ENCODE results near the gene RYR1.
A peak's percentile ranks its signal among the peaks of the same experiment; 100 is the strongest.

RYR1 gene

GRCh38 chr19:38402967-38403674, 30.4 kb upstream of the RYR1 start, which contains the start of gene FAM98C (continued):
- TF ChIP-seq, protein P1, sequence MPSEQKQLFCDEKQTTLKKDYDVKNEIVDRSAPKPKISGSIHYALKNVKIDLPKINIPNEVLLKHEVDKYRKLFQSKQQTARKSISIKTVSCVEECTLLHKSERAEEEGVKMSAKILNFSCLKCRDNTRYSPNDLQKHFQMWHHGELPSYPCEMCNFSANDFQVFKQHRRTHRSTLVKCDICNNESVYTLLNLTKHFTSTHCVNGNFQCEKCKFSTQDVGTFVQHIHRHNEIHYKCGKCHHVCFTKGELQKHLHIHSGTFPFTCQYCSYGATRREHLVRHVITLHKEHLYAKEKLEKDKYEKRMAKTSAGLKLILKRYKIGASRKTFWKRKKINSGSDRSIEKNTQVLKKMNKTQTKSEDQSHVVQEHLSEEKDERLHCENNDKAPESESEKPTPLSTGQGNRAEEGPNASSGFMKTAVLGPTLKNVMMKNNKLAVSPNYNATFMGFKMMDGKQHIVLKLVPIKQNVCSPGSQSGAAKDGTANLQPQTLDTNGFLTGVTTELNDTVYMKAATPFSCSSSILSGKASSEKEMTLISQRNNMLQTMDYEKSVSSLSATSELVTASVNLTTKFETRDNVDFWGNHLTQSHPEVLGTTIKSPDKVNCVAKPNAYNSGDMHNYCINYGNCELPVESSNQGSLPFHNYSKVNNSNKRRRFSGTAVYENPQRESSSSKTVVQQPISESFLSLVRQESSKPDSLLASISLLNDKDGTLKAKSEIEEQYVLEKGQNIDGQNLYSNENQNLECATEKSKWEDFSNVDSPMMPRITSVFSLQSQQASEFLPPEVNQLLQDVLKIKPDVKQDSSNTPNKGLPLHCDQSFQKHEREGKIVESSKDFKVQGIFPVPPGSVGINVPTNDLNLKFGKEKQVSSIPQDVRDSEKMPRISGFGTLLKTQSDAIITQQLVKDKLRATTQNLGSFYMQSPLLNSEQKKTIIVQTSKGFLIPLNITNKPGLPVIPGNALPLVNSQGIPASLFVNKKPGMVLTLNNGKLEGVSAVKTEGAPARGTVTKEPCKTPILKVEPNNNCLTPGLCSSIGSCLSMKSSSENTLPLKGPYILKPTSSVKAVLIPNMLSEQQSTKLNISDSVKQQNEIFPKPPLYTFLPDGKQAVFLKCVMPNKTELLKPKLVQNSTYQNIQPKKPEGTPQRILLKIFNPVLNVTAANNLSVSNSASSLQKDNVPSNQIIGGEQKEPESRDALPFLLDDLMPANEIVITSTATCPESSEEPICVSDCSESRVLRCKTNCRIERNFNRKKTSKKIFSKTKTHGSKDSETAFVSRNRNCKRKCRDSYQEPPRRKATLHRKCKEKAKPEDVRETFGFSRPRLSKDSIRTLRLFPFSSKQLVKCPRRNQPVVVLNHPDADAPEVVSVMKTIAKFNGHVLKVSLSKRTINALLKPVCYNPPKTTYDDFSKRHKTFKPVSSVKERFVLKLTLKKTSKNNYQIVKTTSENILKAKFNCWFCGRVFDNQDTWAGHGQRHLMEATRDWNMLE (tag by site-specific recombination; conservative IDR thresholded peaks at IDR 0.05; ENCODE audit: low read depth), result peak; percentile 16; the same call in 1 of the 2 replicates
- TF ChIP-seq ZNF529 (tag by site-specific recombination; IDR thresholded peaks at IDR 0.05; ENCODE audit: insufficient replicate concordance), result no peak
- TF ChIP-seq SCRT2 (tag by site-specific recombination; IDR thresholded peaks at IDR 0.05), result peak; percentile 94
- TF ChIP-seq ZNF433 (tag by site-specific recombination; IDR thresholded peaks at IDR 0.05; ENCODE audit: low read depth), result no peak
- no peak for TF ChIP-seq ZNF768 (tag by site-specific recombination; IDR thresholded peaks at IDR 0.05)
- TF ChIP-seq ZNF555 (tag by site-specific recombination; conservative IDR thresholded peaks at IDR 0.05), result no peak
- TF ChIP-seq ZFP3 (tag by site-specific recombination; IDR thresholded peaks at IDR 0.05; ENCODE audit: low read depth), result 0 out of 2 replicates have a peak, but pooled peaks have one; percentile 19
- no peak for TF ChIP-seq ZNF132 (tag by site-specific recombination; IDR thresholded peaks at IDR 0.05; ENCODE audit: borderline replicate concordance)
- no peak for TF ChIP-seq HOXA7 (CRISPR knock-in tag; IDR thresholded peaks at IDR 0.05; ENCODE audit: borderline replicate concordance)
- TF ChIP-seq ZNF521 (tag by site-specific recombination; IDR thresholded peaks at IDR 0.05), result no peak
- TF ChIP-seq, protein P2, sequence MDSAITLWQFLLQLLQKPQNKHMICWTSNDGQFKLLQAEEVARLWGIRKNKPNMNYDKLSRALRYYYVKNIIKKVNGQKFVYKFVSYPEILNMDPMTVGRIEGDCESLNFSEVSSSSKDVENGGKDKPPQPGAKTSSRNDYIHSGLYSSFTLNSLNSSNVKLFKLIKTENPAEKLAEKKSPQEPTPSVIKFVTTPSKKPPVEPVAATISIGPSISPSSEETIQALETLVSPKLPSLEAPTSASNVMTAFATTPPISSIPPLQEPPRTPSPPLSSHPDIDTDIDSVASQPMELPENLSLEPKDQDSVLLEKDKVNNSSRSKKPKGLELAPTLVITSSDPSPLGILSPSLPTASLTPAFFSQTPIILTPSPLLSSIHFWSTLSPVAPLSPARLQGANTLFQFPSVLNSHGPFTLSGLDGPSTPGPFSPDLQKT (IDR thresholded peaks at IDR 0.05; ENCODE audit: borderline replicate concordance, low read depth, low read length), result no peak
- TF ChIP-seq ZNF350 (tag by site-specific recombination; IDR thresholded peaks at IDR 0.05), result no peak
- 0 out of 2 replicates have a peak, but pooled peaks have one; percentile 45 for TF ChIP-seq FEZF1 (tag by site-specific recombination; IDR thresholded peaks at IDR 0.05)
- TF ChIP-seq ZNF670 (tag by site-specific recombination; IDR thresholded peaks at IDR 0.05; ENCODE audit: low read depth), result no peak
- TF ChIP-seq ZNF629 (tag by site-specific recombination; IDR thresholded peaks at IDR 0.05), result peak; percentile 78
- no peak for TF ChIP-seq ZNF510 (tag by site-specific recombination; IDR thresholded peaks at IDR 0.05; ENCODE audit: insufficient replicate concordance)
- peak; percentile 96 for TF ChIP-seq SP7 (tag by site-specific recombination; IDR thresholded peaks at IDR 0.05)
- TF ChIP-seq ZNF544 (tag by site-specific recombination; IDR thresholded peaks at IDR 0.05), result no peak
- TF ChIP-seq ZNF155 (tag by site-specific recombination; IDR thresholded peaks at IDR 0.05), result no peak
- peak; percentile 72 for TF ChIP-seq ZNF394 (tag by site-specific recombination; IDR thresholded peaks at IDR 0.05; ENCODE audit: borderline replicate concordance)
- TF ChIP-seq, protein P3, sequence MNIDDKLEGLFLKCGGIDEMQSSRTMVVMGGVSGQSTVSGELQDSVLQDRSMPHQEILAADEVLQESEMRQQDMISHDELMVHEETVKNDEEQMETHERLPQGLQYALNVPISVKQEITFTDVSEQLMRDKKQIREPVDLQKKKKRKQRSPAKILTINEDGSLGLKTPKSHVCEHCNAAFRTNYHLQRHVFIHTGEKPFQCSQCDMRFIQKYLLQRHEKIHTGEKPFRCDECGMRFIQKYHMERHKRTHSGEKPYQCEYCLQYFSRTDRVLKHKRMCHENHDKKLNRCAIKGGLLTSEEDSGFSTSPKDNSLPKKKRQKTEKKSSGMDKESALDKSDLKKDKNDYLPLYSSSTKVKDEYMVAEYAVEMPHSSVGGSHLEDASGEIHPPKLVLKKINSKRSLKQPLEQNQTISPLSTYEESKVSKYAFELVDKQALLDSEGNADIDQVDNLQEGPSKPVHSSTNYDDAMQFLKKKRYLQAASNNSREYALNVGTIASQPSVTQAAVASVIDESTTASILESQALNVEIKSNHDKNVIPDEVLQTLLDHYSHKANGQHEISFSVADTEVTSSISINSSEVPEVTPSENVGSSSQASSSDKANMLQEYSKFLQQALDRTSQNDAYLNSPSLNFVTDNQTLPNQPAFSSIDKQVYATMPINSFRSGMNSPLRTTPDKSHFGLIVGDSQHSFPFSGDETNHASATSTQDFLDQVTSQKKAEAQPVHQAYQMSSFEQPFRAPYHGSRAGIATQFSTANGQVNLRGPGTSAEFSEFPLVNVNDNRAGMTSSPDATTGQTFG (tag by site-specific recombination; IDR thresholded peaks at IDR 0.05; ENCODE audit: borderline replicate concordance), result no peak; the same call in 1 of the 2 replicates
- TF ChIP-seq ZNF324 (tag by site-specific recombination; IDR thresholded peaks at IDR 0.05), result peak; percentile 82
- TF ChIP-seq ZNF157 (tag by site-specific recombination; IDR thresholded peaks at IDR 0.05), result no peak
- TF ChIP-seq, protein P4, sequence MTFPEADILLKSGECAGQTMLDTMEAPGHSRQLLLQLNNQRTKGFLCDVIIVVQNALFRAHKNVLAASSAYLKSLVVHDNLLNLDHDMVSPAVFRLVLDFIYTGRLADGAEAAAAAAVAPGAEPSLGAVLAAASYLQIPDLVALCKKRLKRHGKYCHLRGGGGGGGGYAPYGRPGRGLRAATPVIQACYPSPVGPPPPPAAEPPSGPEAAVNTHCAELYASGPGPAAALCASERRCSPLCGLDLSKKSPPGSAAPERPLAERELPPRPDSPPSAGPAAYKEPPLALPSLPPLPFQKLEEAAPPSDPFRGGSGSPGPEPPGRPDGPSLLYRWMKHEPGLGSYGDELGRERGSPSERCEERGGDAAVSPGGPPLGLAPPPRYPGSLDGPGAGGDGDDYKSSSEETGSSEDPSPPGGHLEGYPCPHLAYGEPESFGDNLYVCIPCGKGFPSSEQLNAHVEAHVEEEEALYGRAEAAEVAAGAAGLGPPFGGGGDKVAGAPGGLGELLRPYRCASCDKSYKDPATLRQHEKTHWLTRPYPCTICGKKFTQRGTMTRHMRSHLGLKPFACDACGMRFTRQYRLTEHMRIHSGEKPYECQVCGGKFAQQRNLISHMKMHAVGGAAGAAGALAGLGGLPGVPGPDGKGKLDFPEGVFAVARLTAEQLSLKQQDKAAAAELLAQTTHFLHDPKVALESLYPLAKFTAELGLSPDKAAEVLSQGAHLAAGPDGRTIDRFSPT (tag by site-specific recombination; IDR thresholded peaks at IDR 0.05), result peak; percentile 97
- TF ChIP-seq ZBTB21 (tag by site-specific recombination; IDR thresholded peaks at IDR 0.05), result peak; percentile 23; the same call in 1 of the 2 replicates
- TF ChIP-seq ZNF707 (tag by site-specific recombination; IDR thresholded peaks at IDR 0.05), result no peak
- no peak for TF ChIP-seq ZNF404 (tag by site-specific recombination; IDR thresholded peaks at IDR 0.05)
- TF ChIP-seq ZNF366 (tag by site-specific recombination; conservative IDR thresholded peaks at IDR 0.05), result no peak
- no peak for TF ChIP-seq ZNF274 (IDR thresholded peaks at IDR 0.05; ENCODE audit: low read length)
- no peak for TF ChIP-seq ZNF274 (tag by site-specific recombination; IDR thresholded peaks at IDR 0.05; ENCODE audit: borderline replicate concordance)

All from HEK293 (cell line).